Measurements from ENCODE around the gene RPL22.

- TF ChIP-seq, protein P1, sequence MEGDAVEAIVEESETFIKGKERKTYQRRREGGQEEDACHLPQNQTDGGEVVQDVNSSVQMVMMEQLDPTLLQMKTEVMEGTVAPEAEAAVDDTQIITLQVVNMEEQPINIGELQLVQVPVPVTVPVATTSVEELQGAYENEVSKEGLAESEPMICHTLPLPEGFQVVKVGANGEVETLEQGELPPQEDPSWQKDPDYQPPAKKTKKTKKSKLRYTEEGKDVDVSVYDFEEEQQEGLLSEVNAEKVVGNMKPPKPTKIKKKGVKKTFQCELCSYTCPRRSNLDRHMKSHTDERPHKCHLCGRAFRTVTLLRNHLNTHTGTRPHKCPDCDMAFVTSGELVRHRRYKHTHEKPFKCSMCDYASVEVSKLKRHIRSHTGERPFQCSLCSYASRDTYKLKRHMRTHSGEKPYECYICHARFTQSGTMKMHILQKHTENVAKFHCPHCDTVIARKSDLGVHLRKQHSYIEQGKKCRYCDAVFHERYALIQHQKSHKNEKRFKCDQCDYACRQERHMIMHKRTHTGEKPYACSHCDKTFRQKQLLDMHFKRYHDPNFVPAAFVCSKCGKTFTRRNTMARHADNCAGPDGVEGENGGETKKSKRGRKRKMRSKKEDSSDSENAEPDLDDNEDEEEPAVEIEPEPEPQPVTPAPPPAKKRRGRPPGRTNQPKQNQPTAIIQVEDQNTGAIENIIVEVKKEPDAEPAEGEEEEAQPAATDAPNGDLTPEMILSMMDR (IDR thresholded peaks at IDR 0.05): no peak
- TF ChIP-seq POLR2A (IDR thresholded peaks at IDR 0.05): no peak
Measured at GRCh38 chr1:6222636-6223035, 23.2 kb upstream of the RPL22 start.

Measured in esophagus squamous epithelium (tissue), 4 donors.